MV-4-11 (cell line): Measurements from ENCODE around the gene GZMA.

Experiments
- DNase-seq: peaks from one replicate; lab custom pipeline; 2025; lab: John Stamatoyannopoulos, UW

Gene GZMA

DNA sequence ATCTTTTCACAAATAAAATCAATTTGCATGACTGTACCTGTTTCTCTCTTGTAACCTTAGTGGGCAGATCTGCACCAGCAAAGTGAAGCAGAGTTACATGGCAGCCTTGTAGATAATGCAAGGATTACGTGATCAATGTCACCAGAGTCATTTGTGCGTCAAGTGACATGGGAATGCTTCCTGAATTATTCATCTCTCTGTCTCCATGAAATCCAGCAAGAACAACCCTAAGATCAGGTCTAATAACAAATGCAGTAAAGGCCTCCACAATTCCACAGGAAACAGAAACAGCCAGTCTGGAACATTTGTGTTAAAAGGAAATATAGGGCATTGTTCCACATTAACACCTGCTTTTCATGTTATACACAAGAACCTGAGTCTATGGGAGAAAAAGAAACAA lies 7.8 kb downstream of the GZMA start:
- DNase-seq: no peak

DNA sequence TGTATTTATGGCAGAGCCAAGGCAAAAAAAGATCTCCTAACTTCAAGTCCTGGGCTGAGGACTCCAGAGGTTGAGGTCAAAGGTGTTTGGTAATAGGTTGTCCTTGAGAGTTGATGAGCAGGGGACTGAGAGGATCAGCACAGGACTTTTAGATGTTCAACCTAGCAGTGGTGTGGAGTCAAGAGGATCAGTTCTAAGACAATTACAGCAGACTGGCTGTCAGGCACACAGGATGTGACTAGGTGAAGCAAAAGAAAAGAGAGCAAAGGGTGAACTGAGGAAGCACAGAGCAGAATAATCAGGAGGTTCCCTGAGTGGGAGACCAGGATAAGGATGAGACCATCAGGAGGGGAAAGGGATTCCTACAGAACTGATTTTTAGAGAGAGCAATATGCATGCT lies 10.9 kb downstream of the GZMA start:
- no peak for DNase-seq

GRCh38 chr5:55114061-55114460 lies 11.6 kb downstream of the GZMA start:
- no peak for DNase-seq

GRCh38 chr5:55123365-55123764 lies 20.9 kb downstream of the GZMA start:
- no peak for DNase-seq

GRCh38 chr5:55134053-55134722 lies 31.7 kb downstream of the GZMA start:
- DNase-seq: no peak

- DNase-seq: no peak
Observed at GRCh38 chr5:55136521-55136920, 34.1 kb downstream of the GZMA start.

- no peak for DNase-seq
Observed at GRCh38 chr5:55140908-55141665, 38.6 kb downstream of the GZMA start.

DNA sequence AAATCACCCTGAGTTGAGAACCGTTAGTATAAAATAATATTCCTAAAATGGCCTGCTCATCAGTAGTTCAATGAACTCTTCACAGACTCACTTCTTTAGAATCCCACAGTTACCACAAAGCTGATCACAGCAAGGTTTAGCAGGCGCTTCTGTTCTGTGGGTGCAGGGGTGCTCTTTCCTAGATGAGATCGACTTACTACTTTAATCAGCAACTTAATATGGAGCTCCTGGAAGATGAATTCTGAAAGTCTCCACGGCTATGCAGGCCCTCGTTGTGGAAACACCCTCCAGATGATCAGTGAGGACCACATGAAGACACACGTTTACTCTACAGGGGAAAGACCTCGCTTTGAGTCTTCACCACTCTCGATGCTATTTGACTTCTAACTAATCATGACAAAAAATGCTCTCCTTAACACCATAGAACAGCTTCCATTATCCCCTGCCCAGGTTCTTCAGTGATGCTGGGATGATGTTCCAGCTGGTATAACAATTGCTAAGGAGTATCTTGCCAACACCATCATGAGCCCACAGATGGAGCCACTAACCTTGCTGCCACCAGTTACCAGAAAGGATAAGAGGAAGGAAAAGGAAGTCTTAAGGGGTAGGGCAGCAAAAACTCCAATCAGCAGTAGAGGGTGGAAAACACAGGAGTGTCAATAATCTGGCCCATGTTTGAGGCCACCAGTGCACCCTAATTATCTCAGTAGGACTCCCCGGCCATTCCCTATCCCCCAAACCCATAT lies 39.7 kb downstream of the GZMA start:
- peak; percentile 10 for DNase-seq

GRCh38 chr5:55143624-55144023 lies 41.2 kb downstream of the GZMA start:
- DNase-seq: no peak

GRCh38 chr5:55146080-55146479 lies 43.6 kb downstream of the GZMA start:
- no peak for DNase-seq

DNA sequence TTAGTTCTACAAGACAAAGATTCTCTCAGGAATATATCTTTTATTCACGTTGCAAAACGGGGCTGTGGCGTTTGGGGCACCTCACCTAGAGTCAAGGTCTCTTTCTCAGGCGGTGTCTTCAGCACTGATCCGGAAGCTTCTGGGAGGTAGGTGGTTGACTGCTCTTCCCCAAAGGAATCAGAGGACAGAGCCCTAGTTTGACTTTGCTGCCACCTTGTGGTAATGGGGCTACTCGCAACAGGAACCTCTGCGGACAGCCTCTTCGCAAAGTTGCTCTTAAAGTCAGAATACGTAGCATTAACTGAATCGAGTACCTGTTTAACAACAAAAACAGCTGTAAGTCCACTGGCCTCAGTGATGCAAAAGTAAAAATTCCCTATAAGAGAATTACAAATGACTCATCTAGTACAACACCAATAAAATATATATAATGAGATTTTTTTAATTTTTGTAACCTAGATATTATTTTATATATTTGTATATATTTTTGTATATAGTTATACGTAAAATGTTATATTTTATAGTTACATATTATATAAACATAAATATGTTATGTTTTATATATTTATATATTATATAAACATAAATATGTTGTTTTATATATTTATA lies 44.2 kb downstream of the GZMA start:
- DNase-seq: peak; percentile 70

- no peak for DNase-seq
Observed at GRCh38 chr5:55149308-55149795, 46.9 kb downstream of the GZMA start.

DNA sequence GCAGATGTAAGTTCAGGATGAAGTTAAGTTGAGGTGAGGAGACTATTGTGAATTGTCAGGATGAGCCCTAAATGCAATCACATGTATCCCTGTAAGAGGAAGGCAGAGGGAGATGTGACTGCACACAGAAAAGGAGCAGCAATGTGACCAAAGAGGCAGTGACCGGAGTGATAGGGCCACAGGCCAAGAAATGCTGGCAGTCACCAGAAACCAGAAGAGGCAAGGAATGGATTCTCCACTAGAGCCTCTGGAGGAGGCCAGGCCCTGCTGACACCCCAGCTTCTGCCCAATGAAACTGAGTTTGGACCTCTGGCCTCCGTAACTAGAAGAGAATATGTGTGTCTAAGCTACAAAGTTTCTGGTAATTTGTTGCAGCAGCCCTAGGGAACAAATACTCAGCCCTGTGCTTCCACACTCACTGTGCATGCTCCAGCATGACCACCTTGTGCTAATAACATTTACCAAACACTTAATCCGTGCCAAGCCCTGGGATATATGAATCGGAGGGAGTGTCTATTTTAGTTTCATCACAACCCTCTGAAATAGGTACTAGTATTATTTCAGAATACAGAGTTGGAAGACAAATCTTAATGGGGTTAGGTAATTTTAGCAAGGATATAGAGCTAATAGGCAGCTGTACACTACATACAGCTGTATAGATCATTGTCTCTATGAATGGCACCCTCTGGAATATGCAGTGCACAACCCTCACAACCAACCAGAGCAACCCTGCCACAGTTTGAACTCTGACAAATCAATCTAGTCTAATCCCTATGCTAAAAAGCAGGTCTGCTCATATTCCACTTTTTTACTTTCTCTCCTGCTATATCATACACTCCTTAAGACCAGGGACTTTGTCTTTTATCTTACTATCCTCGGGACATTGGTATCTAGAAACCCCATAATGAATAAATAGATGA lies 49.7 kb downstream of the GZMA start:
- no peak for DNase-seq

DNA sequence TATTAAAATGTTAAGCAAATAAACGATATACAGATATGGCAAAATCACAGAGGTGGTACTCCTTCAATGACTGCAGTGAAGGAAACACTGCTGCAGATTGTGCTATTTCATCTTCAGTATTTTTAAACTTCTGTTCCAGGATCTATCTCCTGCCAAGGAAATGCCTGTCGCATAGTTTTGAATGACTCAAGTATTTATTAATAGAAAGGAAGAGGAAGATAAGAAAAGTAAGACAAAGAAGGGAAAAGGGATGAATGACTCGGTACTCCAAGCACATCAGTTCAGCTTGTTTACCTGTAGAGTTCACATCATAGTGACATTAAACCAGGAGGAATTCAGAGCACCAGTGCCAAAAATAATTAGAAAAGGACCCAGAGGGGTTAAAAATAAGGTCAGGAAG lies 52.4 kb downstream of the GZMA start:
- DNase-seq: no peak
